ENCODE measurements around the gene N4BP3. TPM values are rescaled to one million over a fixed set of nuclear protein-coding genes. Genes with fewer than 3 reads are reported as not detected.

N4BP3 gene
- polyA plus RNA-seq, 1 experiment, result 0.04 TPM

GRCh38 chr5:178108446-178108845, 4.9 kb upstream of the N4BP3 start:
- CTCF ChIA-PET, result interaction anchor here (1.1 kb wide), 1 partner anchor 27 kb away, joined by 3 read pairs; no protein-coding TSS in a partner anchor
- H3K27me3 ChIP-seq (ENCODE audit: control insufficient read depth, insufficient read depth, low read length), result peaks cover 5% of the 10 kb centered on the region; the same call in 1 of the 2 replicates
- no peak for TF ChIP-seq CTCF (IDR thresholded peaks at IDR 0.05; ENCODE audit: insufficient read depth, low read depth, low read length)
- POLR2A ChIA-PET, result no interaction called here
- H3K4me3 ChIP-seq (ENCODE audit: low read depth, low read length), result no peak overlapping the region
- H3K36me3 ChIP-seq (ENCODE audit: control insufficient read depth, insufficient read depth, low read length), result no peaks in the 10 kb centered on the region
- DNase-seq (ENCODE audit: low read depth), result no peak

- no peak for DNase-seq (ENCODE audit: low read depth)
- H3K36me3 ChIP-seq (ENCODE audit: control insufficient read depth, insufficient read depth, low read length), result no peaks in the 10 kb centered on the region
- CTCF ChIA-PET, result no interaction called here
- H3K4me3 ChIP-seq (ENCODE audit: low read depth, low read length), result no peak overlapping the region
- no peak for TF ChIP-seq CTCF (IDR thresholded peaks at IDR 0.05; ENCODE audit: insufficient read depth, low read depth, low read length)
- POLR2A ChIA-PET, result no interaction called here
- peaks cover 5% of the 10 kb centered on the region; the same call in 1 of the 2 replicates for H3K27me3 ChIP-seq (ENCODE audit: control insufficient read depth, insufficient read depth, low read length)
Observed at GRCh38 chr5:178108966-178109365, 4.4 kb upstream of the N4BP3 start.

GRCh38 chr5:178110511-178110910, 2.8 kb upstream of the N4BP3 start:
- ChIA-PET CTCF (interaction anchor here (0.7 kb wide), 1 partner anchor 1027 kb away, joined by 4 read pairs; no protein-coding TSS in a partner anchor), POLR2A (no interaction called here)
- no peak for DNase-seq (ENCODE audit: low read depth)
- Histone ChIP-seq H3K36me3 (ENCODE audit: control insufficient read depth, insufficient read depth, low read length) (no peaks in the 10 kb centered on the region), H3K4me3 (ENCODE audit: low read depth, low read length) (no peak overlapping the region), H3K27me3 (ENCODE audit: control insufficient read depth, insufficient read depth, low read length) (peaks cover 15% of the 10 kb centered on the region)
- TF ChIP-seq CTCF (IDR thresholded peaks at IDR 0.05; ENCODE audit: insufficient read depth, low read depth, low read length), result no peak

GRCh38 chr5:178111925-178112324, 1.4 kb upstream of the N4BP3 start:
- ChIA-PET POLR2A (no interaction called here), CTCF (no interaction called here)
- TF ChIP-seq CTCF (IDR thresholded peaks at IDR 0.05; ENCODE audit: insufficient read depth, low read depth, low read length), result no peak
- H3K27me3 ChIP-seq (ENCODE audit: control insufficient read depth, insufficient read depth, low read length), result peaks cover 23% of the 10 kb centered on the region
- no peak overlapping the region for H3K4me3 ChIP-seq (ENCODE audit: low read depth, low read length)
- DNase-seq (ENCODE audit: low read depth), result no peak
- H3K36me3 ChIP-seq (ENCODE audit: control insufficient read depth, insufficient read depth, low read length), result no peaks in the 10 kb centered on the region

- Histone ChIP-seq H3K36me3 (ENCODE audit: control insufficient read depth, insufficient read depth, low read length) (no peaks in the 10 kb centered on the region), H3K4me3 (ENCODE audit: low read depth, low read length) (no peak overlapping the region), H3K27me3 (ENCODE audit: control insufficient read depth, insufficient read depth, low read length) (peaks cover 26% of the 10 kb centered on the region)
- TF ChIP-seq CTCF (IDR thresholded peaks at IDR 0.05; ENCODE audit: insufficient read depth, low read depth, low read length), result no peak
- no peak for DNase-seq (ENCODE audit: low read depth)
- ChIA-PET POLR2A (no interaction called here), CTCF (no interaction called here)
Observed at GRCh38 chr5:178112545-178112944, 787 bp upstream of the N4BP3 start.
